ENCODE results near the gene CYP19A1.
"Not testable (repeated sequence)": the region's sequence is repeated elsewhere in the genome, so short reads cannot be mapped to it uniquely, and the experiment has no call there.

DNA sequence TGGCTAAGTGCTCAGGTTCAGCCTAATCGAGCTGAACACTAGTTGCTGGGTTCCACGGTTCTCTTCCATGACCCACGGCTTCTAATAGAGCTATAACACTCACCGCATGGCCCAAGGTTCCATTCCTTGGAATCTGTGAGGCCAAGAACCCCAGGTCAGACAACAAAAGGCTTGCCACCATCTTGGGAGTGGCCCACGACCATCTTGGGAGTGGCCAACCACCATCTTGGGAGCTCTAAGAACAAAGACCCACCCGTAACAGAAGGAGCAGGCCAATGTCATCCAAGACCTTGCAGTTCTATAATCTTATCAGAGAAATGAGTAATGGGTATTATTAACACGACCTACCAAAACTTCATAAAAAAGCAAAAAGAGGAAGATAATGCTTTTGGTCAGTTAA is 77.3 kb downstream of the CYP19A1 start:
- TF ChIP-seq, protein P1, sequence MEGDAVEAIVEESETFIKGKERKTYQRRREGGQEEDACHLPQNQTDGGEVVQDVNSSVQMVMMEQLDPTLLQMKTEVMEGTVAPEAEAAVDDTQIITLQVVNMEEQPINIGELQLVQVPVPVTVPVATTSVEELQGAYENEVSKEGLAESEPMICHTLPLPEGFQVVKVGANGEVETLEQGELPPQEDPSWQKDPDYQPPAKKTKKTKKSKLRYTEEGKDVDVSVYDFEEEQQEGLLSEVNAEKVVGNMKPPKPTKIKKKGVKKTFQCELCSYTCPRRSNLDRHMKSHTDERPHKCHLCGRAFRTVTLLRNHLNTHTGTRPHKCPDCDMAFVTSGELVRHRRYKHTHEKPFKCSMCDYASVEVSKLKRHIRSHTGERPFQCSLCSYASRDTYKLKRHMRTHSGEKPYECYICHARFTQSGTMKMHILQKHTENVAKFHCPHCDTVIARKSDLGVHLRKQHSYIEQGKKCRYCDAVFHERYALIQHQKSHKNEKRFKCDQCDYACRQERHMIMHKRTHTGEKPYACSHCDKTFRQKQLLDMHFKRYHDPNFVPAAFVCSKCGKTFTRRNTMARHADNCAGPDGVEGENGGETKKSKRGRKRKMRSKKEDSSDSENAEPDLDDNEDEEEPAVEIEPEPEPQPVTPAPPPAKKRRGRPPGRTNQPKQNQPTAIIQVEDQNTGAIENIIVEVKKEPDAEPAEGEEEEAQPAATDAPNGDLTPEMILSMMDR (IDR thresholded peaks at IDR 0.05): not testable (repeated sequence)
- not testable (repeated sequence) for TF ChIP-seq POLR2A (IDR thresholded peaks at IDR 0.05)
